HepG2 (cell line): ENCODE data around the gene GPRIN1. TPM values are rescaled to one million over a fixed set of nuclear protein-coding genes. Genes with fewer than 3 reads are reported as not detected.

Experiments used
- EEA1 ChIP-seq: sonication (generic); formaldehyde crosslinking; IDR thresholded peaks from 2 replicates; pipeline ENCODE4 v1.5.1; 2020; ENCODE audit warnings: mild to moderate bottlenecking, missing genetic modification reagents, borderline replicate concordance
- KDM6A ChIP-seq: IDR thresholded peaks from 2 replicates; pipeline ENCODE4 v1.6.1; 2016; ENCODE audit warnings: low read depth
- MAFF ChIP-seq: IDR thresholded peaks from 2 replicates; pipeline ENCODE4 v1.6.1; 2011; ENCODE audit warnings: low read depth, low read length, improper control_type of control experiment
- MATR3 ChIP-seq: sonication (generic); formaldehyde crosslinking; IDR thresholded peaks from 2 replicates; pipeline ENCODE4 v1.4.0; 2020; ENCODE audit warnings: missing genetic modification reagents
- NR3C1 ChIP-seq: sonication (generic); formaldehyde crosslinking; IDR thresholded peaks from 2 replicates; pipeline ENCODE4 v1.4.0; 2020; ENCODE audit warnings: missing genetic modification reagents
- PAWR ChIP-seq: sonication (generic); formaldehyde crosslinking; IDR thresholded peaks from 2 replicates; pipeline ENCODE4 v1.4.0; 2020; ENCODE audit warnings: missing genetic modification reagents, mild to moderate bottlenecking, borderline replicate concordance
- POGK ChIP-seq: sonication (generic); formaldehyde crosslinking; conservative IDR thresholded peaks from 2 replicates; pipeline ENCODE4 v1.8.0; 2022; ENCODE audit warnings: mild to moderate bottlenecking, moderate library complexity, missing genetic modification reagents
- PTBP1 ChIP-seq: fragments of 200-400 bp; formaldehyde crosslinking; IDR thresholded peaks from 2 replicates; pipeline ENCODE4 v1.6.1; 2018; ENCODE audit warnings: low read length, low read depth; ENCODE audit not compliant: poor library complexity, severe bottlenecking
- RARA ChIP-seq: IDR thresholded peaks from 2 replicates; pipeline ENCODE4 v1.6.1; 2016; ENCODE audit warnings: missing genetic modification reagents, missing compliant biosample characterization
- RELA ChIP-seq: sonication (generic); formaldehyde crosslinking; IDR thresholded peaks from 2 replicates; pipeline ENCODE4 v1.4.0; 2020; ENCODE audit warnings: missing genetic modification reagents
- SAFB2 ChIP-seq: sonication (generic); formaldehyde crosslinking; IDR thresholded peaks from 2 replicates; pipeline ENCODE4 v1.5.1; 2020; ENCODE audit warnings: missing genetic modification reagents, low read depth, mild to moderate bottlenecking, borderline replicate concordance
- SMAD3 ChIP-seq: sonication (generic); formaldehyde crosslinking; IDR thresholded peaks from 2 replicates; pipeline ENCODE4 v1.4.0; 2020; ENCODE audit warnings: missing genetic modification reagents
- SP5 ChIP-seq: IDR thresholded peaks from 2 replicates; pipeline ENCODE4 v1.6.1; 2016; ENCODE audit warnings: low read depth, borderline replicate concordance
- ZBTB1 ChIP-seq: sonication (generic); formaldehyde crosslinking; IDR thresholded peaks from 2 replicates; pipeline ENCODE4 v1.4.0; 2020; ENCODE audit warnings: missing genetic modification reagents, borderline replicate concordance
- ZFP82 ChIP-seq: sonication (generic); formaldehyde crosslinking; IDR thresholded peaks from 2 replicates; pipeline ENCODE4 v1.5.1; 2020; ENCODE audit warnings: mild to moderate bottlenecking, missing genetic modification reagents, borderline replicate concordance
- ZFY ChIP-seq: sonication (generic); formaldehyde crosslinking; IDR thresholded peaks from 2 replicates; pipeline ENCODE4 v1.4.0; 2020; ENCODE audit warnings: missing genetic modification reagents
- ZNF3 ChIP-seq: IDR thresholded peaks from 2 replicates; pipeline ENCODE4 v1.7.0; 2017; ENCODE audit warnings: inconsistent platforms
- ZNF546 ChIP-seq: sonication (generic); formaldehyde crosslinking; conservative IDR thresholded peaks from 2 replicates; pipeline ENCODE4 v1.8.1; 2023; ENCODE audit warnings: mild to moderate bottlenecking, missing genetic modification reagents
- ZNF552 ChIP-seq: sonication (generic); formaldehyde crosslinking; IDR thresholded peaks from 2 replicates; pipeline ENCODE4 v1.9.0; 2022; ENCODE audit warnings: missing genetic modification reagents, mild to moderate bottlenecking, borderline replicate concordance
- ZNF556 ChIP-seq: sonication (generic); formaldehyde crosslinking; IDR thresholded peaks from 2 replicates; pipeline ENCODE4 v1.4.0; 2020; ENCODE audit warnings: mild to moderate bottlenecking, missing genetic modification reagents, borderline replicate concordance
- ZNF562 ChIP-seq: sonication (generic); formaldehyde crosslinking; IDR thresholded peaks from 2 replicates; pipeline ENCODE4 v1.8.0; 2022; ENCODE audit warnings: missing genetic modification reagents, borderline replicate concordance
- ZNF614 ChIP-seq: IDR thresholded peaks from 2 replicates; pipeline ENCODE4 v1.6.1; 2018; ENCODE audit warnings: missing biosample characterization, missing genetic modification reagents, inconsistent platforms, borderline replicate concordance
- ZNF776 ChIP-seq: sonication (generic); formaldehyde crosslinking; IDR thresholded peaks from 2 replicates; pipeline ENCODE4 v1.4.0; 2020; ENCODE audit warnings: mild to moderate bottlenecking, missing genetic modification reagents
- ZNF781 ChIP-seq: sonication (generic); formaldehyde crosslinking; IDR thresholded peaks from 2 replicates; pipeline ENCODE4 v1.5.1; 2020; ENCODE audit warnings: borderline replicate concordance, mild to moderate bottlenecking, missing genetic modification reagents; ENCODE audit errors: not compliant biosample characterization
- ZNF788 ChIP-seq: sonication (generic); formaldehyde crosslinking; IDR thresholded peaks from 2 replicates; pipeline ENCODE4 v1.5.0; 2020; ENCODE audit warnings: mild to moderate bottlenecking, missing genetic modification reagents, borderline replicate concordance
- ZSCAN12 ChIP-seq: sonication (generic); formaldehyde crosslinking; IDR thresholded peaks from 2 replicates; pipeline ENCODE4 v1.9.0; 2021; ENCODE audit warnings: mild to moderate bottlenecking, missing genetic modification reagents
- ZSCAN25 ChIP-seq: sonication (generic); formaldehyde crosslinking; IDR thresholded peaks from 2 replicates; pipeline ENCODE4 v1.8.0; 2022; ENCODE audit warnings: mild to moderate bottlenecking, missing genetic modification reagents
- polyA plus RNA-seq, 8 experiments: library from polyadenylated mRNA; depleted of rRNA in 3 of 8; stranded (reverse) in 7 of 8; unstranded in 1 of 8; fragments of >200 nt; fragmentation: Illumina TruSeq in 4 of 8; extraction: Trizol in 4 of 8; gene quantifications; 2 replicates each; pipeline versions ENCODE4 v1.2.1 to v1.2.3, GENCODE V29; 2011 to 2016; ENCODE audit warnings: low read depth in 4 of 8, missing spikeins in 1 of 8, mixed read lengths in 1 of 8; ENCODE audit not compliant: insufficient read depth in 1 of 8
- total RNA-seq, 5 experiments: library from RNA; depleted of rRNA; stranded (reverse); fragments of >200 nt; fragmentation: Illumina TruSeq; extraction: Trizol; gene quantifications; 2 replicates each; pipeline ENCODE4 v1.2.3, GENCODE V29; 2016; ENCODE audit warnings: low read depth in 1 of 5

Gene GPRIN1
- total and polyA plus RNA-seq, 2 of the 13 experiments (the other 11 are each of a cell fraction or from before 2014, with no cell fraction given): 0.32 to 2.0 TPM

- TF ChIP-seq RELA (CRISPR knock-in tag) (no peak), MATR3 (CRISPR knock-in tag) (no peak), KDM6A (no peak), ZNF776 (CRISPR knock-in tag) (0 out of 2 replicates have a peak, but pooled peaks have one; percentile 34), ZNF614 (CRISPR knock-in tag) (no peak), ZNF781 (CRISPR knock-in tag) (no peak), NR3C1 (CRISPR knock-in tag) (no peak), PAWR (CRISPR knock-in tag) (no peak), EEA1 (CRISPR knock-in tag) (no peak), ZNF788 (peak; percentile 75; the same call in 1 of the 2 replicates), SP5 (CRISPR knock-in tag) (no peak), MAFF (no peak), POGK (CRISPR knock-in tag) (no peak), ZFP82 (CRISPR knock-in tag) (no peak), ZNF552 (no peak), ZNF3 (CRISPR knock-in tag) (no peak), ZNF556 (CRISPR knock-in tag) (no peak), ZBTB1 (CRISPR knock-in tag) (no peak), PTBP1 (no peak), ZNF546 (CRISPR knock-in tag) (0 out of 2 replicates have a peak, but pooled peaks have one; percentile 33), RARA (CRISPR knock-in tag) (no peak), ZFY (CRISPR knock-in tag) (peak; percentile 34; the same call in 1 of the 2 replicates), SMAD3 (CRISPR knock-in tag) (no peak), SAFB2 (CRISPR knock-in tag) (no peak), ZSCAN12 (CRISPR knock-in tag) (no peak), ZSCAN25 (CRISPR knock-in tag) (peak; percentile 35; the same call in 1 of the 2 replicates), ZNF562 (CRISPR knock-in tag) (no peak)
Measured at GRCh38 chr5:176549871-176550270, 60.1 kb downstream of the GPRIN1 start (continued).
